Left ventricle myocardium inferior (tissue), 1 donor: ENCODE measurements around the gene SCNM1. TPM values are rescaled to one million over a fixed set of nuclear protein-coding genes. Genes with fewer than 3 reads are reported as not detected.

Experiments used
- DNase-seq: peaks from one replicate; pipeline ENCODE4 v3.0.0-alpha.2; 2020
- H3K27ac ChIP-seq: fragments of 200-600 bp; replicated peaks from 2 replicates; pipeline ENCODE4 v1.8.0; 2021
- H3K27me3 ChIP-seq: fragments of 200-600 bp; 2 replicates; pipeline ENCODE4 v1.8.0; 2021; ENCODE audit warnings: low read depth
- H3K36me3 ChIP-seq: fragments of 200-600 bp; 2 replicates; pipeline ENCODE4 v1.8.0; 2021
- H3K4me1 ChIP-seq: fragments of 200-600 bp; 2 replicates; pipeline ENCODE4 v1.8.0; 2021
- H3K4me3 ChIP-seq: fragments of 200-600 bp; 2 replicates; pipeline ENCODE4 v1.8.0; 2021; ENCODE audit warnings: mild to moderate bottlenecking, moderate library complexity
- H3K9me3 ChIP-seq: fragments of 200-600 bp; replicated peaks from 2 replicates; pipeline ENCODE4 v1.8.0; 2021
- CTCF ChIP-seq: fragments of 200-600 bp; IDR thresholded peaks from 2 replicates; pipeline ENCODE4 v1.8.0; 2021; ENCODE audit warnings: antibody characterized with exemption, mild to moderate bottlenecking, borderline replicate concordance
- intact Hi-C: fragments of 100-400 bp; cut with micrococcal nuclease; formaldehyde crosslinking; loops from one replicate; pipeline ENCODE4 v1.11.0; 2022
- total RNA-seq: library from RNA; stranded (reverse); fragmentation: NEBNext Ultra II Directional; extraction: Animal tissue kit (Norgen Biotek cat#: 25700); gene quantifications from one replicate; pipeline ENCODE4 v1.2.1, GENCODE V29; 2021
- donor health status: DM: no; HTN: yes; CAD: no; lungs with severe emphysema.

SCNM1 gene
- total RNA-seq, 1 donor from 2014 or later = 19.4 TPM

GRCh38 chr1:151145304-151146071, 20.5 kb upstream of the SCNM1 start:
- H3K4me1 ChIP-seq = peaks cover 64% of the 10 kb centered on the region
- no peaks in the 10 kb centered on the region for H3K9me3 ChIP-seq
- intact Hi-C loops = no loop called here
- H3K4me3 ChIP-seq = peak overlapping the region; percentile 90
- H3K36me3 ChIP-seq = peaks cover under 1% of the 10 kb centered on the region
- peak overlapping the region; percentile 92 for H3K27ac ChIP-seq
- H3K27me3 ChIP-seq = no peaks in the 10 kb centered on the region
- no peak for DNase-seq
- TF ChIP-seq CTCF = no peak

- intact Hi-C loops = no loop called here
- H3K9me3 ChIP-seq = no peaks in the 10 kb centered on the region
- H3K4me1 ChIP-seq = peaks cover 64% of the 10 kb centered on the region
- TF ChIP-seq CTCF = no peak
- H3K27ac ChIP-seq = peak overlapping the region; percentile 92
- H3K36me3 ChIP-seq = no peaks in the 10 kb centered on the region
- peak overlapping the region; percentile 90 for H3K4me3 ChIP-seq
- DNase-seq = no peak
- no peaks in the 10 kb centered on the region for H3K27me3 ChIP-seq
These were observed 19.9 kb upstream of the SCNM1 start for GRCh38 chr1:151146072-151146411.

- TF ChIP-seq CTCF = no peak
- DNase-seq = peak; percentile 96
- H3K36me3 ChIP-seq = no peaks in the 10 kb centered on the region
- peak within 1 kb of the TSS; percentile 92 for H3K27ac ChIP-seq
- intact Hi-C loops = no loop called here
- H3K4me1 ChIP-seq = peaks cover 60% of the 10 kb centered on the region
- peak within 1 kb of the TSS; percentile 90 for H3K4me3 ChIP-seq
- H3K9me3 ChIP-seq = no peaks in the 10 kb centered on the region
- no peaks in the 10 kb centered on the region for H3K27me3 ChIP-seq
These were observed 19.4 kb upstream of the SCNM1 start, which contains the start of gene SEMA6C for GRCh38 chr1:151146412-151147131. Gene SEMA6C, minus strand, starts transcription at chr1:151146631. Its CDS starts 4,010 bp downstream, at chr1:151142621.

- Histone ChIP-seq H3K4me3 (peak overlapping the region; percentile 90), H3K27me3 (no peaks in the 10 kb centered on the region), H3K27ac (peak overlapping the region; percentile 92), H3K36me3 (no peaks in the 10 kb centered on the region), H3K9me3 (no peaks in the 10 kb centered on the region), H3K4me1 (peaks cover 55% of the 10 kb centered on the region)
- TF ChIP-seq CTCF = no peak
- no peak for DNase-seq
- intact Hi-C loops = no loop called here
These were observed 18.8 kb upstream of the SCNM1 start for GRCh38 chr1:151147132-151147503.

- intact Hi-C loops = no loop called here
- no peak for DNase-seq
- no peak for TF ChIP-seq CTCF
- Histone ChIP-seq H3K4me3 (peak overlapping the region; percentile 90), H3K36me3 (no peaks in the 10 kb centered on the region), H3K27me3 (no peaks in the 10 kb centered on the region), H3K27ac (peak overlapping the region; percentile 92), H3K9me3 (no peaks in the 10 kb centered on the region), H3K4me1 (peaks cover 49% of the 10 kb centered on the region)
These were observed 18.3 kb upstream of the SCNM1 start for GRCh38 chr1:151147665-151148064.
